Epithelial cell of alveolus of lung (primary cell): ENCODE results near the gene TBPL1. TPM values are rescaled to one million over a fixed set of nuclear protein-coding genes. Genes with fewer than 3 reads are reported as not detected.

Experiments used
- total RNA-seq: library from RNA; depleted of rRNA; stranded (reverse); fragments of >200 nt; gene quantifications from 2 replicates; pipeline ENCODE4 v1.2.1, GENCODE V29; 2015

TBPL1 gene
- total RNA-seq = 25.2 and 27.3 TPM in 2 replicates

DNA sequence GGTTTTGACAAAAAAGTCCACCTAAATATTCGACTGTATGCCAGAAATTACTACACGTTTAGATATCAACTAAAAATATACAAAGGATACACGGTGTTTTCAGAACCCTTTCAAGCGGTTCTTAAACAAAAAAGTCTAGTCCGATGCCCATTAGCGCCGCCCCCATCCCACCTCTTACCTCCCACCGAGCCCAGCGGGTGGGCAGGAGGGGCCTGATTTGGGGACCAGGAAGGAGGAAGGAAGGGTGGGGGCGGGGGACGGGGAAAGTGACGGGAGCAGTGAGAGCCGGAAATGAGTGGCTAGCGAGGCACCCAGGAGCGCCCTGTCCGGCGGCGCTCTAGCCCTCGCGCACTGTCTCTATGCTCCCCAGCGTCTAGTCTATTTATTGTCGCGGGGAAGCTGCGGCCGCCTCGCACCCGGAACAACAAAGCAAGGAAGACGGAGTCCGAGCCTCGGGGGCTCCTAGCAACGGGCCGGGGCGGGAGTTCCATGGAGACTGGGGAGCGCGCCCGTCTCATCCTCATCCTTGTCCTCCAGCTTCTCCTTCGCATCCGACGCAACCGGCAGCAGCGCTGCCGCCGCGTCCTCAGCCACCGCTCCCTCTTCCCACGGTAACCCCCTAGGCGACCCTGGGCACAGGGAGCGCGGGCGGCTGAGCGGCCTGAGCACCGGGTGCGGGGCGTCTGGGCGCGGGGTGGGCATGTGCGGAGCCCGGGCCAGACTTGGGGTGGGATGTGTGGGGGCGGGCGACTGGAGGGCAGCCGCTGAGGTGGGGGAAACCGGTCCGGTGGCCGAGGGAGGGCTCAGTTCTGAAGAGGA lies at the start of gene TBPL1:
TBPL1 (plus strand) TSS at position 410 of the 819 bp plus-strand sequence. CDS start 26,902 bp downstream, outside the sequence.

Other genes starting within 250 kb of the TBPL1 start
- 5.6 and 119 TPM in 2 replicates for gene TCF21, start 64.1 kb upstream of the TBPL1 start, total RNA-seq
- 1.4 and 3.6 TPM in 2 replicates for gene SLC2A12, start 99.4 kb downstream of the TBPL1 start, total RNA-seq